Peyer's patch (tissue), 4 donors: ENCODE measurements around the gene SIGLEC15. TPM values are rescaled to one million over a fixed set of nuclear protein-coding genes. Genes with fewer than 3 reads are reported as not detected.

Source experiments
- DNase-seq, 3 donors: peaks; one replicate each; pipeline ENCODE4 v3.0.0-alpha.2; 2017 to 2019
- H3K27ac ChIP-seq, 4 donors: fragments of 200-600 bp; sonication (generic); one replicate each; pipeline ENCODE4 v1.5.1; 2016 to 2019
- H3K27me3 ChIP-seq, 2 donors: fragments of 200-600 bp; sonication (generic); one replicate each; pipeline ENCODE4 v1.5.1; 2019
- H3K36me3 ChIP-seq, 3 donors: fragments of 200-600 bp; sonication (generic); one replicate each; pipeline ENCODE4 v1.5.1; 2016 to 2019
- H3K4me1 ChIP-seq, 4 donors: fragments of 200-600 bp; sonication (generic); one replicate each; pipeline ENCODE4 v1.5.1; 2016 to 2019
- H3K4me3 ChIP-seq, 4 donors: fragments of 200-600 bp; sonication (generic); 1 replicate in 3 of 4; 2 replicates in 1 of 4; pipeline ENCODE4 v1.5.1; 2016 to 2019; ENCODE audit warnings: mild to moderate bottlenecking in 1 of 4
- H3K9me3 ChIP-seq, 4 donors: fragments of 200-600 bp; sonication (generic); one replicate each; pipeline ENCODE4 v1.5.1; 2016 to 2019; ENCODE audit warnings: mild to moderate bottlenecking in 1 of 4
- POLR2A ChIP-seq, 2 donors: fragments of 450-650 bp; IDR thresholded peaks; one replicate each; pipeline ENCODE4 v1.5.1; 2017; ENCODE audit warnings: antibody characterized with exemption in 2 of 2, mild to moderate bottlenecking in 2 of 2, moderate library complexity in 2 of 2
- total RNA-seq, 4 donors: library from RNA; depleted of rRNA; stranded (reverse); fragments of >200 nt; gene quantifications; one replicate each; pipeline ENCODE4 v1.1.0, GENCODE V29; 2016
- TF ChIP-seq, protein P1 (sequence below), 6 experiments: fragments of 450-650 bp in 4 of 6; fragments of 200-600 bp in 2 of 6; sonication (generic) in 1 of 6; IDR thresholded peaks; one replicate each; pipeline ENCODE4 v1.5.1; 2017 to 2019; ENCODE audit warnings: antibody characterized with exemption in 6 of 6, mild to moderate bottlenecking in 3 of 6, moderate library complexity in 1 of 6

Gene SIGLEC15
- total RNA-seq, 4 donors from 2014 or later = 0.47 TPM; not detected in 3

DNA sequence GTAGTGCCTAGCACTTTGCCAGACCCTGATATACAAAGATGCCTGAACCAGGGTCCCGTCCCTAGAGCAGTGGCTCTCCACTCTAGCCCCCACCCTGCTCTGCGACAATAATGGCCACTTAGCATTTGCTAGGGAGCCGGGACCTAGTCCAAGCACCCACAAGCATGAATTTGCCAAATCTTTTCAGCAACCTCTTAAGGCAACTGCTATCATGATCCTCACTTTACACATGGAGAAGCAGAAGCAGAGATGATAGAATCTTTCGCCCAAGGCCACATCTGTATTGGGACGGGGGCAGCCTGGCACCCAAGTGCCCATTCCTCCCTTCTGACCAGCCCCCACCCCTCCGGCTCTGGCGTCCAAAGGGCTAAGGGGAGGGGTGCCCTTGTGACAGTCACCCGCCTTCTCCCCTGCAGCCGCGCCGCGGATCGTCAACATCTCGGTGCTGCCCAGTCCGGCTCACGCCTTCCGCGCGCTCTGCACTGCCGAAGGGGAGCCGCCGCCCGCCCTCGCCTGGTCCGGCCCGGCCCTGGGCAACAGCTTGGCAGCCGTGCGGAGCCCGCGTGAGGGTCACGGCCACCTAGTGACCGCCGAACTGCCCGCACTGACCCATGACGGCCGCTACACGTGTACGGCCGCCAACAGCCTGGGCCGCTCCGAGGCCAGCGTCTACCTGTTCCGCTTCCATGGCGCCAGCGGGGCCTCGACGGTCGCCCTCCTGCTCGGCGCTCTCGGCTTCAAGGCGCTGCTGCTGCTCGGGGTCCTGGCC lies 13.0 kb downstream of the SIGLEC15 start:
- Histone ChIP-seq H3K36me3 (no peaks in the 10 kb centered on the region), H3K4me1 (peaks cover 0 to 36% (median 4%) of the 10 kb centered on the region in 4 donors), H3K4me3 (peak overlapping the region in 2 of 4 donors; percentile 38 to 42), H3K9me3 (no peaks in the 10 kb centered on the region), H3K27me3 (peaks cover 0 to 11% of the 10 kb centered on the region in 2 donors), H3K27ac (no peak overlapping the region)
- TF ChIP-seq, protein P1, sequence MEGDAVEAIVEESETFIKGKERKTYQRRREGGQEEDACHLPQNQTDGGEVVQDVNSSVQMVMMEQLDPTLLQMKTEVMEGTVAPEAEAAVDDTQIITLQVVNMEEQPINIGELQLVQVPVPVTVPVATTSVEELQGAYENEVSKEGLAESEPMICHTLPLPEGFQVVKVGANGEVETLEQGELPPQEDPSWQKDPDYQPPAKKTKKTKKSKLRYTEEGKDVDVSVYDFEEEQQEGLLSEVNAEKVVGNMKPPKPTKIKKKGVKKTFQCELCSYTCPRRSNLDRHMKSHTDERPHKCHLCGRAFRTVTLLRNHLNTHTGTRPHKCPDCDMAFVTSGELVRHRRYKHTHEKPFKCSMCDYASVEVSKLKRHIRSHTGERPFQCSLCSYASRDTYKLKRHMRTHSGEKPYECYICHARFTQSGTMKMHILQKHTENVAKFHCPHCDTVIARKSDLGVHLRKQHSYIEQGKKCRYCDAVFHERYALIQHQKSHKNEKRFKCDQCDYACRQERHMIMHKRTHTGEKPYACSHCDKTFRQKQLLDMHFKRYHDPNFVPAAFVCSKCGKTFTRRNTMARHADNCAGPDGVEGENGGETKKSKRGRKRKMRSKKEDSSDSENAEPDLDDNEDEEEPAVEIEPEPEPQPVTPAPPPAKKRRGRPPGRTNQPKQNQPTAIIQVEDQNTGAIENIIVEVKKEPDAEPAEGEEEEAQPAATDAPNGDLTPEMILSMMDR (IDR thresholded peaks at IDR 0.05) = no peak
- no peak for TF ChIP-seq POLR2A (IDR thresholded peaks at IDR 0.05)
- peak in 1 of 3 donors; percentile 63 for DNase-seq

DNA sequence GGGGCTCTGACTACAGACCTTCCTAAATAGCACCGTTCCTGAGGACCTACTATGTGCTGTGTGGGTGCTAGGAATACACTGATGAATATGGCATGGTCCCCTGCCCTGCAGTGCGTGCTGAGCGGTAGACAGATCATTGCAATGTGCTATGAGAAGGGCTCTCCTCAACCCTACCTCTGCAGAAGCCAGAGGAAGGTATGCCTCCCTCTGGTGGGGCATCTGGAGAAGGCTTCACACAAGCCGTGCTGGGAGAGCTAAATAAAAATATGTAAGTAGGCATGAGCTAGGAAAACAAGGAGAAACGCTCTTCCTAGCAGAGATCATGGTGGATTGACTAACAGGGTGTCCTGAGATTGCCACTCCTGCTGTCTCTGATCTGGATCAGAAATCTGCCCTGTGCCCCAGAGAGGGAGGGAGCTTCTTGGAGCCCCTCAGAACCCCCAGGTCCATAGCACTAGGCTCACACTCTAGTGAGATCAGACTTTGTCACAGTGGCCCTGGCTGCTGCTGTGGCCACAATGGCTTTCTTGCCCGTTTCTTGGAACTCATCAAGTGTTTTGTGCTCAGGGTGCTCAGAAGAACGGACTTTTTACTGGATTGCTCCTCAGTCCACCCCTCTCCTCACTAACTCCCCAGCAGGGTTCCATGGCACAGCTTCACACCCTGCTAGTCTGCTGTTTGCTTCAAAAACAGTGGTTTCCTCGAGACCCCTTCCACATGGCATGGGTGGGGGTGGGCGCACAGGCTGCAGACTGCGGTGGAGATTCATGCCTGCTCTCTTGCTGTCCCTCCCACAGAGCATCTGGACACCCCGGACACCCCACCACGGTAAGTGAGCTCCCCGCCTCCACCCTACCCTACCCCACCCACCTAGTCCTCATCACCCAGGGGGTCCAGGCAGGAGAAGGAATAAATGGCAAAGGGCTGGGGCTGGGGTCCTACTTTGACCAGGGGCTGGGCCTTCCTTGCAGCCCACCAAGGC lies 14.2 kb downstream of the SIGLEC15 start:
- Histone ChIP-seq H3K4me1 (peaks cover 0 to 36% (median 4%) of the 10 kb centered on the region in 4 donors), H3K36me3 (no peaks in the 10 kb centered on the region), H3K4me3 (no peak overlapping the region), H3K9me3 (no peaks in the 10 kb centered on the region), H3K27me3 (peaks cover 0 to 11% of the 10 kb centered on the region in 2 donors), H3K27ac (no peak overlapping the region)
- TF ChIP-seq, protein P1 (IDR thresholded peaks at IDR 0.05) = peak in 3 of 6 experiments; percentile 40 to 55 (median 54)
- TF ChIP-seq POLR2A (IDR thresholded peaks at IDR 0.05) = no peak
- DNase-seq = peak in 1 of 3 donors; percentile 52

DNA sequence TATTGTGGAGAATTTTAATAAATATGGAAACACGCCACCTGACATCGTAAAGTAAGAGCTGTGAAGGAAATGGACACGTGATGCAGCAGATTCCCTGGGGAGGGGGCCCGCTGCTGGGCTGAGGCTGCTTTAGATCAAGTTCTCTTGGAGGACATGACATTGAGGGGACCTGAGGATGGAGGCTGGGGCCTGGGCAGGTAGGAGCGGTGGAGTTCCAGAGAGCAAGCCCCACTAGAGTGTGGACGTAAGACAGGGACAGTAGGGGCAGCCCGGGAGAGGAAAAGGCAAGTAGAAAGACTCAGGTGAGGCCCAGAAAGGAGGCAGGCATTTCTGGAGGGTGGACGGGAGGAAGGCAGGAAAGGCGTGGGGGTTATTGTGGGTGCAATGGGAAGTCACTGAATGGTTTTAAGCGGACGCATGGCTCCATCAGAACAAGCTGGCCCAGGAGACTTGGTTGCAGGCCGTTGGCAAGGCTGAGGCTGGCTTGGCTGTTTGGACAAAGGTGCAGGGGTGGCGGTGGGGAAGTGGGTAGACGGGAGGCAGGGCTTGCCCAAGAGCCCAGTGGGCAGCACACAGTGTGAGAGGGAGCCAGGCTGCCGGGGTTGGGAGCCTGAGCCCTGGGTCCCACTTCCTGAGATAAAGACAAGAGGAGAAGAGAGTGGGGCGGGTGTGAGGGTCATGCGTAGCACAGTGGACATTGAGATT lies 15.7 kb downstream of the SIGLEC15 start:
- H3K9me3 ChIP-seq = no peaks in the 10 kb centered on the region
- H3K4me3 ChIP-seq = no peak overlapping the region
- DNase-seq = no peak
- no peaks in the 10 kb centered on the region for H3K36me3 ChIP-seq
- peaks cover 0 to 29% (median 4%) of the 10 kb centered on the region in 4 donors for H3K4me1 ChIP-seq
- peaks cover 0 to 11% of the 10 kb centered on the region in 2 donors for H3K27me3 ChIP-seq
- no peak overlapping the region for H3K27ac ChIP-seq
- no peak for TF ChIP-seq POLR2A (IDR thresholded peaks at IDR 0.05)
- TF ChIP-seq, protein P1 (IDR thresholded peaks at IDR 0.05) = no peak

DNA sequence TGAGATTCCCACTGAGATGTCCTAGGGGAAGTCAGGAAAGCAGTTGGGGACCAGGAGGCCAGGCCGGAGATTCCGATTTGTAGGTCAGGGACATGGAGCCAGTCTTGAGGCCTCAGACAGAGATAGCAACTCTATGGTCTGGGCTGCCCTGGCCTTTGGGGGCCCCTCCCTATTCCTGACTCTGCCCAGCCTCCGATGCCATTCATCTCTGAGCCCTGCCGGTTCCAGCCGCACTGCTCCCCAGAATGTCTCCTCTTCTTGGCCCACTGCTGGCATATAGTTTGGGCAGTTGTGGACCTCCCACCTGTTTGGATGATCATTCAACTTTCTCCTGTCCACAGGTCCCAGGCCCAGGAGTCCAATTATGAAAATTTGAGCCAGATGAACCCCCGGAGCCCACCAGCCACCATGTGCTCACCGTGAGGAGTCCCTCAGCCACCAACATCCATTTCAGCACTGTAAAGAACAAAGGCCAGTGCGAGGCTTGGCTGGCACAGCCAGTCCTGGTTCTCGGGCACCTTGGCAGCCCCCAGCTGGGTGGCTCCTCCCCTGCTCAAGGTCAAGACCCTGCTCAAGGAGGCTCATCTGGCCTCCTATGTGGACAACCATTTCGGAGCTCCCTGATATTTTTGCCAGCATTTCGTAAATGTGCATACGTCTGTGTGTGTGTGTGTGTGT lies 16.4 kb downstream of the SIGLEC15 start:
- Histone ChIP-seq H3K9me3 (no peaks in the 10 kb centered on the region), H3K4me3 (no peak overlapping the region), H3K36me3 (no peaks in the 10 kb centered on the region), H3K27me3 (peaks cover 0 to 11% of the 10 kb centered on the region in 2 donors), H3K27ac (no peak overlapping the region), H3K4me1 (peaks cover 0 to 23% (median 4%) of the 10 kb centered on the region in 4 donors)
- TF ChIP-seq, protein P1 (IDR thresholded peaks at IDR 0.05) = no peak
- no peak for TF ChIP-seq POLR2A (IDR thresholded peaks at IDR 0.05)
- DNase-seq = no peak
